HG02938 (cell line): ENCODE data around the gene OXGR1.
A peak's percentile ranks its signal among the peaks of the same experiment; 100 is the strongest.
"Not testable (repeated sequence)": the region's sequence is repeated elsewhere in the genome, so short reads cannot be mapped to it uniquely, and the experiment has no call there.

ENCODE experiments used
- ATAC-seq: cut with Tn5 transposase; IDR thresholded peaks from one replicate; pipeline ENCODE4 v1.9.1; 2021; ENCODE audit warnings: mild to moderate bottlenecking, moderate library complexity; ENCODE audit not compliant: unreplicated experiment

The OXGR1 gene

GRCh38 chr13:97005625-97006262, 11.5 kb upstream of the OXGR1 start:
- ATAC-seq, result no peak

- ATAC-seq, result no peak
Observed at GRCh38 chr13:97004886-97005285, 10.6 kb upstream of the OXGR1 start.

- no peak for ATAC-seq
Observed at GRCh38 chr13:97004096-97004876, 10.0 kb upstream of the OXGR1 start.

GRCh38 chr13:97003071-97003470, 8.8 kb upstream of the OXGR1 start:
- ATAC-seq, result no peak

- ATAC-seq, result no peak
Observed at GRCh38 chr13:97002581-97002980, 8.3 kb upstream of the OXGR1 start.

GRCh38 chr13:97001636-97002035, 7.4 kb upstream of the OXGR1 start:
- ATAC-seq, result no peak

GRCh38 chr13:97000295-97000925, 6.1 kb upstream of the OXGR1 start:
- no peak for ATAC-seq

- ATAC-seq, result no peak
Observed at GRCh38 chr13:96999091-96999490, 4.8 kb upstream of the OXGR1 start.

GRCh38 chr13:96998051-96998450, 3.8 kb upstream of the OXGR1 start:
- no peak for ATAC-seq

- no peak for ATAC-seq
Observed at GRCh38 chr13:96996886-96997285, 2.6 kb upstream of the OXGR1 start.

- no peak for ATAC-seq
Observed at GRCh38 chr13:96996107-96996506, 1.8 kb upstream of the OXGR1 start.

- no peak for ATAC-seq
Observed at GRCh38 chr13:96994858-96995243, 575 bp upstream of the OXGR1 start.

- no peak for ATAC-seq
Observed at GRCh38 chr13:96993634-96994016, 651 bp downstream of the OXGR1 start.

- no peak for ATAC-seq
Observed at GRCh38 chr13:96992633-96993032, 1.6 kb downstream of the OXGR1 start.

- no peak for ATAC-seq
Observed at GRCh38 chr13:96991072-96991471, 3.2 kb downstream of the OXGR1 start.

- ATAC-seq, result no peak
Observed at GRCh38 chr13:96988441-96988840, 5.8 kb downstream of the OXGR1 start.

GRCh38 chr13:96984051-96984508, 10.2 kb downstream of the OXGR1 start:
- ATAC-seq, result peak; percentile 99

GRCh38 chr13:96982672-96983071, 11.6 kb downstream of the OXGR1 start:
- no peak for ATAC-seq

GRCh38 chr13:96979861-96980260, 14.4 kb downstream of the OXGR1 start:
- ATAC-seq, result not testable (repeated sequence)

- no peak for ATAC-seq
Observed at GRCh38 chr13:96968027-96968426, 26.2 kb downstream of the OXGR1 start.

GRCh38 chr13:96967248-96967745, 27.0 kb downstream of the OXGR1 start:
- no peak for ATAC-seq
